Measurements from ENCODE around the gene NRAS.

The NRAS gene

GRCh38 chr1:114723915-114724314 lies 7.3 kb upstream of the NRAS start:
- DNase-seq: no peak

- no peak for DNase-seq
Measured at GRCh38 chr1:114723457-114723856, 6.9 kb upstream of the NRAS start.

- no peak for DNase-seq
Measured at GRCh38 chr1:114720492-114720891, 3.9 kb upstream of the NRAS start.

- no peak for DNase-seq
Measured at GRCh38 chr1:114719424-114719787, 2.8 kb upstream of the NRAS start.

GRCh38 chr1:114718661-114719423 lies 2.3 kb upstream of the NRAS start:
- no peak for DNase-seq

- DNase-seq: no peak
Measured at GRCh38 chr1:114715952-114716303, 643 bp downstream of the NRAS start.

- DNase-seq: no peak
Measured at GRCh38 chr1:114712977-114713376, 3.6 kb downstream of the NRAS start.

GRCh38 chr1:114710360-114710759 lies 6.2 kb downstream of the NRAS start:
- no peak for DNase-seq

- DNase-seq: no peak
Measured at GRCh38 chr1:114707604-114708003, 9.0 kb downstream of the NRAS start.

GRCh38 chr1:114703242-114703641 lies 13.3 kb downstream of the NRAS start:
- DNase-seq: no peak

GRCh38 chr1:114702737-114703136 lies 13.8 kb downstream of the NRAS start:
- no peak for DNase-seq

- DNase-seq: no peak
Measured at GRCh38 chr1:114701931-114702330, 14.6 kb downstream of the NRAS start.

- no peak for DNase-seq
Measured at GRCh38 chr1:114700036-114700600, 16.5 kb downstream of the NRAS start.

GRCh38 chr1:114696810-114697209 lies 19.8 kb downstream of the NRAS start:
- no peak for DNase-seq

GRCh38 chr1:114695430-114696058 lies 21.0 kb downstream of the NRAS start, which contains the start of gene AMPD1:
Gene AMPD1 (minus strand): TSS chr1:114695546. CDS start chr1:114695471, 75 bp downstream.
- no peak for DNase-seq

- DNase-seq: no peak
Measured at GRCh38 chr1:114694540-114695310, 21.8 kb downstream of the NRAS start.

GRCh38 chr1:114692947-114693346 lies 23.6 kb downstream of the NRAS start:
- DNase-seq: no peak

- no peak for DNase-seq
Measured at GRCh38 chr1:114691061-114691460, 25.5 kb downstream of the NRAS start.

- no peak for DNase-seq
Measured at GRCh38 chr1:114690148-114690547, 26.4 kb downstream of the NRAS start.

GRCh38 chr1:114688526-114688925 lies 28.0 kb downstream of the NRAS start:
- DNase-seq: no peak

- no peak for DNase-seq
Measured at GRCh38 chr1:114685851-114686250, 30.7 kb downstream of the NRAS start.

- DNase-seq: no peak
Measured at GRCh38 chr1:114677691-114678090, 38.9 kb downstream of the NRAS start.

GRCh38 chr1:114676115-114676514 lies 40.5 kb downstream of the NRAS start:
- no peak for DNase-seq

GRCh38 chr1:114671939-114672275 lies 44.7 kb downstream of the NRAS start:
- DNase-seq: no peak
